HEK293 (cell line): ENCODE results near the gene P2RY2.

Experiments
- CTCF ChIA-PET: fragments of 350-600 bp; formaldehyde crosslinking; extraction: SDS; loops from one replicate; lab custom pipeline; 2021; ENCODE audit warnings: antibody characterized with exemption; lab: Yijun Ruan, JAX
- POLR2A ChIA-PET: fragments of 300-600 bp; formaldehyde crosslinking; extraction: SDS; loops from one replicate; lab custom pipeline; 2020; ENCODE audit warnings: antibody characterized with exemption, inconsistent platforms; lab: Yijun Ruan, JAX
- H3K27ac ChIP-seq: fragments of 200-500 bp; sonication (Bioruptor generic); 2 replicates; pipeline ENCODE4 v1.5.1; 2014; ENCODE audit warnings: low read depth, low read length, control low read depth, inconsistent platforms; ENCODE audit errors: extremely low read depth
- H3K36me3 ChIP-seq, 2 experiments: fragments of 200-500 bp in 1 of 2; sonication (Bioruptor generic) in 1 of 2; 1 replicate in 1 of 2; 2 replicates in 1 of 2; pipeline ENCODE4 v1.5.1; 2014 to 2017; ENCODE audit warnings: inconsistent platforms in 2 of 2, low read length in 2 of 2; ENCODE audit not compliant: control insufficient read depth in 2 of 2, insufficient read depth in 1 of 2
- H3K4me1 ChIP-seq: fragments of 200-500 bp; sonication (Bioruptor generic); 2 replicates; pipeline ENCODE4 v1.5.1; 2014; ENCODE audit warnings: mild to moderate bottlenecking, low read length, inconsistent platforms; ENCODE audit not compliant: control insufficient read depth, insufficient read depth
- H3K4me3 ChIP-seq: 2 replicates; pipeline ENCODE4 v1.5.1; 2011; ENCODE audit warnings: low read depth, mild to moderate bottlenecking, control low read depth, low read length, moderate library complexity
- H3K9me3 ChIP-seq: fragments of 200-500 bp; sonication (Bioruptor generic); 2 replicates; pipeline ENCODE4 v1.5.1; 2014; ENCODE audit warnings: low read depth, low read length, inconsistent platforms; ENCODE audit not compliant: control insufficient read depth, insufficient read depth
- EGR2 ChIP-seq: fragments of 450-650 bp; formaldehyde crosslinking; IDR thresholded peaks from 2 replicates; pipeline ENCODE4 v1.5.1; 2016; ENCODE audit warnings: low read depth, missing biosample characterization, missing genetic modification characterization
- GLIS2 ChIP-seq: fragments of 450-650 bp; formaldehyde crosslinking; IDR thresholded peaks from 2 replicates; pipeline ENCODE4 v1.5.1; 2016; ENCODE audit warnings: missing biosample characterization, missing genetic modification characterization
- PRDM1 ChIP-seq: fragments of 450-650 bp; formaldehyde crosslinking; IDR thresholded peaks from 2 replicates; pipeline ENCODE4; 2016; ENCODE audit warnings: missing biosample characterization, missing genetic modification characterization
- SALL2 ChIP-seq: fragments of 450-650 bp; formaldehyde crosslinking; IDR thresholded peaks from 2 replicates; pipeline ENCODE4 v1.5.0; 2017; ENCODE audit warnings: missing biosample characterization, mild to moderate bottlenecking, missing genetic modification characterization, borderline replicate concordance
- SCRT2 ChIP-seq: fragments of 450-650 bp; formaldehyde crosslinking; IDR thresholded peaks from 2 replicates; pipeline ENCODE4 v1.5.1; 2016; ENCODE audit warnings: missing biosample characterization, missing genetic modification characterization
- TCF7L2 ChIP-seq: IDR thresholded peaks from 2 replicates; pipeline ENCODE4 v1.6.1; 2011; ENCODE audit warnings: low read depth, mild to moderate bottlenecking, inconsistent platforms, low read length, moderate library complexity, borderline replicate concordance
- YY1 ChIP-seq: fragments of 450-650 bp; formaldehyde crosslinking; IDR thresholded peaks from 2 replicates; pipeline ENCODE4 v1.5.1; 2018; ENCODE audit warnings: missing biosample characterization, missing genetic modification characterization
- ZBTB20 ChIP-seq: fragments of 450-650 bp; formaldehyde crosslinking; IDR thresholded peaks from 2 replicates; pipeline ENCODE4 v1.5.1; 2016; ENCODE audit warnings: missing biosample characterization, missing genetic modification characterization
- ZBTB7A ChIP-seq: fragments of 450-650 bp; formaldehyde crosslinking; IDR thresholded peaks from 2 replicates; pipeline ENCODE4 v1.5.1; 2016; ENCODE audit warnings: low read depth, missing biosample characterization, missing genetic modification characterization
- ZBTB8A ChIP-seq: fragments of 450-650 bp; formaldehyde crosslinking; IDR thresholded peaks from 2 replicates; pipeline ENCODE4 v1.5.1; 2016; ENCODE audit warnings: missing biosample characterization, missing genetic modification characterization
- ZFHX2 ChIP-seq: fragments of 450-650 bp; formaldehyde crosslinking; conservative IDR thresholded peaks from 2 replicates; pipeline ENCODE4 v1.5.1; 2016; ENCODE audit warnings: missing biosample characterization, missing genetic modification characterization
- ZNF16 ChIP-seq: fragments of 450-650 bp; formaldehyde crosslinking; IDR thresholded peaks from 2 replicates; pipeline ENCODE4 v1.5.1; 2016; ENCODE audit warnings: low read depth, missing biosample characterization, missing genetic modification characterization
- ZNF19 ChIP-seq: fragments of 450-650 bp; formaldehyde crosslinking; IDR thresholded peaks from 2 replicates; pipeline ENCODE4; 2016; ENCODE audit warnings: missing biosample characterization, missing genetic modification characterization, low read depth
- ZNF214 ChIP-seq: fragments of 450-650 bp; formaldehyde crosslinking; IDR thresholded peaks from 2 replicates; pipeline ENCODE4 v1.5.1; 2017; ENCODE audit warnings: missing biosample characterization, mild to moderate bottlenecking, missing genetic modification characterization, borderline replicate concordance
- ZNF23 ChIP-seq: fragments of 450-650 bp; formaldehyde crosslinking; IDR thresholded peaks from 2 replicates; pipeline ENCODE4 v1.5.1; 2016; ENCODE audit warnings: missing biosample characterization, missing genetic modification characterization, borderline replicate concordance
- ZNF423 ChIP-seq: fragments of 450-650 bp; formaldehyde crosslinking; IDR thresholded peaks from 2 replicates; pipeline ENCODE4 v1.5.1; 2016; ENCODE audit warnings: missing biosample characterization, missing genetic modification characterization
- ZNF571 ChIP-seq: fragments of 450-650 bp; formaldehyde crosslinking; IDR thresholded peaks from 2 replicates; pipeline ENCODE4 v1.5.0; 2017; ENCODE audit warnings: missing biosample characterization, missing genetic modification characterization
- ZNF623 ChIP-seq: fragments of 450-650 bp; formaldehyde crosslinking; IDR thresholded peaks from 2 replicates; pipeline ENCODE4 v1.5.1; 2016; ENCODE audit warnings: missing biosample characterization, missing genetic modification characterization
- ZNF654 ChIP-seq: fragments of 450-650 bp; formaldehyde crosslinking; IDR thresholded peaks from 2 replicates; pipeline ENCODE4 v1.5.1; 2016; ENCODE audit warnings: low read depth, missing biosample characterization, missing genetic modification characterization
- ZNF747 ChIP-seq: fragments of 450-650 bp; formaldehyde crosslinking; IDR thresholded peaks from 2 replicates; pipeline ENCODE4 v1.5.1; 2016; ENCODE audit warnings: missing biosample characterization, missing genetic modification characterization
- ZNF785 ChIP-seq: fragments of 450-650 bp; formaldehyde crosslinking; IDR thresholded peaks from 2 replicates; pipeline ENCODE4 v1.5.1; 2016; ENCODE audit warnings: missing biosample characterization, missing genetic modification characterization
- ZNF830 ChIP-seq: fragments of 450-650 bp; IDR thresholded peaks from 2 replicates; pipeline ENCODE4 v1.5.0; 2018; ENCODE audit warnings: missing biosample characterization, missing genetic modification characterization, low read depth, mild to moderate bottlenecking, moderate library complexity
- TF ChIP-seq, protein P1 (sequence below): fragments of 450-650 bp; formaldehyde crosslinking; IDR thresholded peaks from 2 replicates; pipeline ENCODE4 v1.5.1; 2016; ENCODE audit warnings: missing biosample characterization, missing genetic modification characterization
- TF ChIP-seq, protein P2 (sequence below): fragments of 450-650 bp; formaldehyde crosslinking; IDR thresholded peaks from 2 replicates; pipeline ENCODE4 v1.5.1; 2016; ENCODE audit warnings: missing biosample characterization, missing genetic modification characterization

Gene P2RY2

DNA sequence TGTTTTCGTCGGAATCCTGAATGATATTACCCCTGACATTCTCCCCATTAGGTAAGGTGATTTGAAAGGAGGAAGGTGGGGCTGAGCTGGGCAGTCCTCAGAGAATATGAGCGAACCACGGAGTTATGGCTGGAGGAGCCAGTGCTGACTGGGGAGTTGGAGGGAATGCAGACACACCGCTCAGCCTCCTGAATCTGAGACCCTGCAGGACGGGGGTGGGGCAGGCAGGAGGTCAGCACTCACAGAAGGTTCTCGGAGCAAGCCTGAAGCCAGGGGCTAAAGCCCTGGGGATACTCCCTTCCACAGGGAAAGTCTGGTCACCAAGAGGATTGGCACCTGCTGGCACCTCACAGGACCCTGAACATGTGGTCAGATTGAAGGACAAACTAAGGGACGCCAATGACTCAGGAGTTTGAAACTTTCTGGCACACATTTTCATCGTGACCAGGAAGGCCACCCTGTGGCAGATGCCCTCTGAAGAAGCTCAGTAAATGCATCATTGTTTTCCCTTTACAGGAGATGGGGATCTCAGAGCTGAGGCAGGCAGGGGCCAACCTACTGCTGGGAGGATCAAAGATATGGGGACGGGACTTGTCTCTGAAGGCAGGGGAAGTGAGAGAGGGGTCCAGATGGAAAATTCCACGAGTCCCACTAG is 49.0 kb upstream of the P2RY2 start (continued):
- TF ChIP-seq ZNF571 (tag by site-specific recombination), result no peak
- TF ChIP-seq YY1, result no peak
- TF ChIP-seq ZNF214 (tag by site-specific recombination), result no peak
- no peak for TF ChIP-seq SCRT2 (tag by site-specific recombination)
- no peak for TF ChIP-seq ZNF19 (tag by site-specific recombination)
- TF ChIP-seq ZNF623 (tag by site-specific recombination), result no peak
- no peak for TF ChIP-seq ZBTB20
- no peak for TF ChIP-seq ZBTB8A (tag by site-specific recombination)
- TF ChIP-seq, protein P1, sequence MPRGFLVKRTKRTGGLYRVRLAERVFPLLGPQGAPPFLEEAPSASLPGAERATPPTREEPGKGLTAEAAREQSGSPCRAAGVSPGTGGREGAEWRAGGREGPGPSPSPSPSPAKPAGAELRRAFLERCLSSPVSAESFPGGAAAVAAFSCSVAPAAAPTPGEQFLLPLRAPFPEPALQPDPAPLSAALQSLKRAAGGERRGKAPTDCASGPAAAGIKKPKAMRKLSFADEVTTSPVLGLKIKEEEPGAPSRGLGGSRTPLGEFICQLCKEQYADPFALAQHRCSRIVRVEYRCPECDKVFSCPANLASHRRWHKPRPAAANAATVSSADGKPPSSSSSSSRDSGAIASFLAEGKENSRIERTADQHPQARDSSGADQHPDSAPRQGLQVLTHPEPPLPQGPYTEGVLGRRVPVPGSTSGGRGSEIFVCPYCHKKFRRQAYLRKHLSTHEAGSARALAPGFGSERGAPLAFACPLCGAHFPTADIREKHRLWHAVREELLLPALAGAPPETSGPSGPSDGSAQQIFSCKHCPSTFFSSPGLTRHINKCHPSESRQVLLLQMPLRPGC (tag by site-specific recombination), result no peak

DNA sequence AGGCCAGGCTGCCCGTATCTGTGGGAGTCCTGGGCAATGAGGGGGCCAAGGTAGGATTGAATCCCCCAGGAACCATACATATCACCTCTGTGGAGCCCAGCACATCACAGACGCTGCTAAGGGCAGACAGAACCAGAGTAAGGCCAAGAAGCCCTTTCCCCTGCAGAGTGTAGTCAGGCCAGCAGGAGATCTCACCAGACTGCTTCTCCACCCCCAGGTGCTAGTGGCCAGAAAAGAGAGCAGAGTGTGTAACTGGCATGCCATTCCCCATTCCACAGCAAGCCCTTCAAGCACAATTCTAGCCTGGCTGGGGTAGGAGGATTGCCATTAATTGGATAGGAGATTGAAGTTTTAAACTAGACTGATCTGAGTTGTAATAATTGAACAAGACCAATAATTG is 47.9 kb upstream of the P2RY2 start:
- TF ChIP-seq ZNF747 (tag by site-specific recombination) (no peak), TCF7L2 (no peak)
- TF ChIP-seq, all 188 proteins: peak for 0
- POLR2A ChIA-PET, result interaction anchor here (0.7 kb wide), 1 partner anchor 9 kb away, joined by 4 read pairs; no protein-coding TSS in a partner anchor
- Histone ChIP-seq H3K4me3 (no peak overlapping the region), H3K27ac (no peak overlapping the region), H3K36me3 (no peaks in the 10 kb centered on the region), H3K9me3 (no peaks in the 10 kb centered on the region), H3K4me1 (no peaks in the 10 kb centered on the region)
- CTCF ChIA-PET, result interaction anchor here (1.0 kb wide), 1 partner anchor 698 kb away, joined by 3 read pairs; no protein-coding TSS in a partner anchor

DNA sequence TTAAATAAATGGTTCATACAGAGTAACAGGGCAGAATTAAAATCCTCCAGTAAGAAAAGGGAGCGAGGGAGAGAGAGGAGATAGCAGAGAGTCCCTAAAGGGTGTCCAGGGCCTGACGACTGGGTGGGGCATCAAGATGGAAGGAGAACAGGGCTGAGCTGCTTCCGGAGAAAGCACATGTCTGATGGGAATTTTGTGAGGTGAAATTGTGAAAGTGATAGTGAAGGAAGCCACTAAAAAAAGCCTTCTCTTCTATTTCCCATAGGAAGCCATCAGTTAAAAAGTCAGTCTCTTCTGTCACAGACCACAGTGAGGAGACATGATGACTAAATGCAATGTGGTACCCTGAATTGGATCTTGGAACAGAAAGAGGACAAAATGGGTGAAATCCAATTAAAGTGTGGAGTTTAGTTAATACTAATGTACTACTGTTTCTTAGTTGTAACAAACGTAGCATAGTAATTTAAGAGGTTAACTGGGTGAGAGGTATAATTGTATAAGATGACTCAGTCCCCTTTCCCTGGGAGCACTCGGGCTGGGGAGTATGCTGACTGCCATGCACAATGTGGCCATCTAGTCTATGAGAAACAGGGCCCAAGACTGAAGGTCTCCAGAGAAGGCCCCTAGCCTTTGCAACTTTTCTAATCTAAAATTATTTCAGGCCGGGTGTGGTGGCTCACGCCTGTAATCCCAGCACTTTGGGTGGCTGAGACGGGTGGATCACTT is 46.5 kb upstream of the P2RY2 start:
- ChIA-PET POLR2A (no interaction called here), CTCF (no interaction called here)
- no peak overlapping the region for H3K4me3 ChIP-seq
- no peaks in the 10 kb centered on the region for H3K4me1 ChIP-seq
- no peak overlapping the region for H3K27ac ChIP-seq
- H3K9me3 ChIP-seq, result no peaks in the 10 kb centered on the region
- no peaks in the 10 kb centered on the region for H3K36me3 ChIP-seq
- TF ChIP-seq PRDM1, result peak; percentile 36; the same call in 1 of the 2 replicates
- TF ChIP-seq ZNF23 (tag by site-specific recombination), result no peak

DNA sequence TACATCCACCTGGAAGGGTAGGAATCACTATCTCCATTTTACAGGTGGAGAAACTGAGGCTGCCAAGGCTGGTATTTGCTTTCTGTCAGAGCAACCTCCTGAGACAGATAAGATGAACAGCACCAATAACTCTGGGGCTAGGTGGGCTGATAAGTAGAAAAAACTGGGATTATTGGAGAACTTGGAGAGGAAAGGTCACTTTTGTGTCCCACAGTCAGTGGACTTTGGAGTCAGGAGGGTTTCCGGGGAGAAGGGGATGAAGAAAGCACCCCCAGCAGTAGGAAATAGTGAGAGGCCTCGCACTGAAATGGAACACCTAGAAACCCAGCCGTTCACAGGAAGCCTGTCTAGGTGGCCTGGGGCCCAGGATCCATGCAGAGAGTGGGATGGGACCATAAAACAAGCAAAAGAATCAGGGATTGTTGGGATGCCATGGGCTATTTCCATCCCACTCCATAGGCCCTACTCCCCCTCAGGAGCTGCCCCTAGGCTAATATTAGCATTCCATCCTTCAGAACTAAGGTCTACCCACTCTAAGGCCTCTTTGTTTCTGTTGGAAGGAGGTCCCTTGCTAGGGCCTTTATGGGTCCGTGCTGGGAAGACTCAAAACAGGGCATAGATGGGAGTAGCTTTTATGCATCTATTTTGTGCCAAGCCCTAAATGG is 45.0 kb upstream of the P2RY2 start:
- CTCF ChIA-PET, result interaction anchor here (0.5 to 0.9 kb wide), 5 partner anchors 10 to 448 kb away, joined by 3 to 5 read pairs (median 4); no protein-coding TSS in a partner anchor
- POLR2A ChIA-PET, result no interaction called here

More for the DNA sequence above, 45.0 kb upstream of the P2RY2 start:
- no peak overlapping the region for H3K4me3 ChIP-seq
- H3K4me1 ChIP-seq, result no peaks in the 10 kb centered on the region
- TF ChIP-seq ZNF654 (tag by site-specific recombination) (no peak), ZBTB7A (tag by site-specific recombination) (no peak), ZNF16 (tag by site-specific recombination) (no peak), ZNF623 (tag by site-specific recombination) (no peak), ZNF785 (tag by site-specific recombination) (no peak), ZFHX2 (tag by site-specific recombination) (peak; percentile 65), ZNF19 (tag by site-specific recombination) (no peak), GLIS2 (no peak), ZNF423 (no peak), EGR2 (tag by site-specific recombination) (peak; percentile 53), ZNF830 (tag by site-specific recombination) (no peak), ZNF747 (tag by site-specific recombination) (no peak), SALL2 (tag by site-specific recombination) (no peak)
- TF ChIP-seq, protein P2, sequence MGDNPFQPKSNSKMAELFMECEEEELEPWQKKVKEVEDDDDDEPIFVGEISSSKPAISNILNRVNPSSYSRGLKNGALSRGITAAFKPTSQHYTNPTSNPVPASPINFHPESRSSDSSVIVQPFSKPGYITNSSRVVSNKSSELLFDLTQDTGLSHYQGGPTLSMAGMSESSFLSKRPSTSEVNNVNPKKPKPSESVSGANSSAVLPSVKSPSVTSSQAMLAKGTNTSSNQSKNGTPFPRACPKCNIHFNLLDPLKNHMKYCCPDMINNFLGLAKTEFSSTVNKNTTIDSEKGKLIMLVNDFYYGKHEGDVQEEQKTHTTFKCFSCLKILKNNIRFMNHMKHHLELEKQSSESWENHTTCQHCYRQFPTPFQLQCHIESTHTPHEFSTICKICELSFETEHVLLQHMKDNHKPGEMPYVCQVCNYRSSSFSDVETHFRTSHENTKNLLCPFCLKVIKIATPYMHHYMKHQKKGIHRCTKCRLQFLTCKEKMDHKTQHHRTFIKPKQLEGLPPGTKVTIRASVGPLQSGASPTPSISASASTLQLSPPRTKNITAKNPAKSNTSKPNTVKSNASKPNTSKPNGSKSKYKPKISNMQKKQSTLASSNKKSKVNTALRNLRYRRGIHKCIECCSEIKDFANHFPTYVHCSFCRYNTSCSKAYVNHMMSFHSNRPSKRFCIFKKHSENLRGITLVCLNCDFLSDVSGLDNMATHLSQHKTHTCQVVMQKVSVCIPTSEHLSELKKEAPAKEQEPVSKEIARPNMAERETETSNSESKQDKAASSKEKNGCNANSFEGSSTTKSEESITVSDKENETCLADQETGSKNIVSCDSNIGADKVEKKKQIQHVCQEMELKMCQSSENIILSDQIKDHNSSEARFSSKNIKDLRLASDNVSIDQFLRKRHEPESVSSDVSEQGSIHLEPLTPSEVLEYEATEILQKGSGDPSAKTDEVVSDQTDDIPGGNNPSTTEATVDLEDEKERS (tag by site-specific recombination), result no peak
- H3K36me3 ChIP-seq, result no peaks in the 10 kb centered on the region
- H3K27ac ChIP-seq, result no peak overlapping the region
- no peaks in the 10 kb centered on the region for H3K9me3 ChIP-seq
